Keratinocyte (primary cell): ENCODE data around the gene MAN1A2. TPM values are rescaled to one million over a fixed set of nuclear protein-coding genes. Genes with fewer than 3 reads are reported as not detected.

Source experiments
- DNase-seq: peaks from one replicate; pipeline ENCODE4 v3.0.0-alpha.2; 2011; ENCODE audit warnings: low read depth, missing footprints, low spot score
- FAIRE-seq: peaks from 2 replicates; lab custom pipeline; 2011; peaks lifted over from hg19 to GRCh38; lab: Jason Lieb, UNC
- H2AFZ ChIP-seq: 2 replicates; pipeline ENCODE4 v1.6.0; 2012; ENCODE audit warnings: low read length, control low read depth, inconsistent platforms; ENCODE audit not compliant: control insufficient read depth
- H3K27ac ChIP-seq: 2 replicates; pipeline ENCODE4 v1.5.1; 2011; ENCODE audit warnings: low read length; ENCODE audit not compliant: control insufficient read depth, insufficient read depth
- H3K27me3 ChIP-seq: 3 replicates; pipeline ENCODE4 v1.6.0; 2011; ENCODE audit warnings: low read length; ENCODE audit not compliant: control insufficient read depth, insufficient read depth; ENCODE audit errors: extremely low read depth
- H3K36me3 ChIP-seq, 2 experiments: 2 replicates in 1 of 2; 3 replicates in 1 of 2; pipeline ENCODE4 v1.5.1; 2011; ENCODE audit warnings: low read length in 2 of 2, mild to moderate bottlenecking in 1 of 2; ENCODE audit not compliant: control insufficient read depth in 2 of 2, insufficient read depth in 2 of 2; ENCODE audit errors: extremely low read depth in 1 of 2
- H3K4me1 ChIP-seq: 3 replicates; pipeline ENCODE4 v1.5.1; 2011; ENCODE audit warnings: low read length; ENCODE audit not compliant: control insufficient read depth, insufficient read depth; ENCODE audit errors: extremely low read depth
- H3K4me2 ChIP-seq: 3 replicates; pipeline ENCODE4 v1.6.0; 2011; ENCODE audit warnings: low read depth, low read length; ENCODE audit not compliant: control insufficient read depth, insufficient read depth; ENCODE audit errors: extremely low read depth
- H3K4me3 ChIP-seq, 3 experiments: fragments of 200-600 bp in 1 of 3; sonication (generic) in 1 of 3; 2 replicates in 2 of 3; 3 replicates in 1 of 3; pipeline ENCODE4 v1.5.1; 2011 to 2016; ENCODE audit warnings: low read length in 3 of 3, mild to moderate bottlenecking in 3 of 3, control low read depth in 2 of 3, inconsistent platforms in 1 of 3, low read depth in 1 of 3, mixed read lengths in 1 of 3, mixed run types in 1 of 3, moderate library complexity in 1 of 3; ENCODE audit not compliant: control insufficient read depth in 2 of 3, insufficient read depth in 2 of 3; ENCODE audit errors: extremely low read depth in 1 of 3
- H3K79me2 ChIP-seq: 2 replicates; pipeline ENCODE4 v1.6.0; 2012; ENCODE audit warnings: low read length; ENCODE audit not compliant: control insufficient read depth, insufficient read depth
- H3K9ac ChIP-seq: 3 replicates; pipeline ENCODE4 v1.6.0; 2011; ENCODE audit warnings: low read length; ENCODE audit not compliant: control insufficient read depth, insufficient read depth; ENCODE audit errors: extremely low read depth
- H3K9me1 ChIP-seq: 3 replicates; pipeline ENCODE4 v1.6.0; 2011; ENCODE audit warnings: low read length; ENCODE audit not compliant: control insufficient read depth, insufficient read depth; ENCODE audit errors: extremely low read depth
- H3K9me3 ChIP-seq: 2 replicates; pipeline ENCODE4 v1.5.1; 2012; ENCODE audit warnings: low read depth, low read length; ENCODE audit not compliant: control insufficient read depth
- H4K20me1 ChIP-seq: 3 replicates; pipeline ENCODE4 v1.6.0; 2011; ENCODE audit warnings: low read length; ENCODE audit not compliant: control insufficient read depth, insufficient read depth; ENCODE audit errors: extremely low read depth
- EZH2 ChIP-seq: IDR thresholded peaks from one replicate; pipeline ENCODE4 v1.6.1; 2012; ENCODE audit warnings: inconsistent platforms, mild to moderate bottlenecking, low read length, moderate library complexity
- dilution Hi-C: fragments of 300-500 bp; cut with MboI; formaldehyde crosslinking; loops from one replicate; pipeline ENCODE4 v1.7.0; 2020; ENCODE audit warnings: low sequenced_read_pairs; ENCODE audit not compliant: extremely low pct_ligation_motif_present
- polyA plus RNA-seq, 5 experiments: library from polyadenylated mRNA; depleted of rRNA in 3 of 5; stranded (reverse) in 3 of 5; stranded (forward) in 1 of 5; unstranded in 1 of 5; fragments of >200 nt; gene quantifications; 1 replicate in 1 of 5; 2 replicates in 3 of 5; 3 replicates in 1 of 5; pipeline versions ENCODE4 v1.2.1 to v1.2.3, GENCODE V29; 2011 to 2012; ENCODE audit warnings: missing spikeins in 2 of 5, low read depth in 1 of 5, low replicate concordance in 1 of 5
- TF ChIP-seq, protein P1 (sequence below), 3 experiments: IDR thresholded peaks in 1 of 3; conservative IDR thresholded peaks in 1 of 3; optimal IDR thresholded peaks in 1 of 3; 2 replicates in 2 of 3; 3 replicates in 1 of 3; pipeline versions ENCODE3 to v1.5.1; 2011; ENCODE audit warnings: low read length in 3 of 3, mild to moderate bottlenecking in 3 of 3, moderate library complexity in 2 of 3, control low read depth in 1 of 3, inconsistent platforms in 1 of 3; ENCODE audit not compliant: insufficient read depth in 2 of 3; ENCODE audit errors: extremely low read depth in 1 of 3

The MAN1A2 gene
- polyA plus RNA-seq, 1 donor (not counting 4 experiments of a cell fraction or from before 2014, with no cell fraction given): 19.0 TPM

- H3K9me3 ChIP-seq: no peaks in the 10 kb centered on the region
These were observed 4.3 kb upstream of the MAN1A2 start for GRCh38 chr1:117362986-117363385.

DNA sequence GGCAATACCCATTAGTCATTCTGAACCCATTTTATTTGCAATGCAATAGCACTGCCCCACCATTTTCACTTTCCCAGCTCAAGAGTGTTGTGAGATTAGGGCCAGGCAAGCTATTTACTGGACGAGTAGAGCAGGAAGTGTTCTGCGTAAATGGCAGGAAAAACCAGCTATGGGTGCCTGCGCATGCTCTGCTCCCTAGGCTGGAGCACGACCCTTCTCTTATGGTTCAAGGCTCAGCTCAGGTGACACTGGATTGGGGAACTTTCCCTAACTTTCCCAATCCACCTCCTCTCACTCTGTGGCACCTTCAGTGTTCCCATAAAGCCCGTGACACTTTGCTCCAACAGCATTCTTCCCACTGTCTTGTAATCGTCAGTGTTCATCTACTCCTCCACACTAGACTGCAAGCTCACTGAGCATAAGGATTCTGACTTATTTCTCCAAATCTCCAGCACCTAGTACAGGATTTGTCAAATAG, 3.6 kb upstream of the MAN1A2 start:
- Histone ChIP-seq H3K4me1 (peaks cover 15% of the 10 kb centered on the region), H3K27ac (no peak overlapping the region), H3K4me2 (peak overlapping the region; percentile 61), H3K36me3 (no peaks in the 10 kb centered on the region), H2AFZ (peak overlapping the region; percentile 39), H3K4me3 (peak overlapping the region in 1 of 3 experiments; percentile 12), H3K9me1 (no peaks in the 10 kb centered on the region), H3K9me3 (no peaks in the 10 kb centered on the region), H3K9ac (no peak overlapping the region), H3K79me2 (peaks cover 16% of the 10 kb centered on the region), H4K20me1 (no peaks in the 10 kb centered on the region), H3K27me3 (no peaks in the 10 kb centered on the region)
- no peak for TF ChIP-seq EZH2
- TF ChIP-seq, protein P1, sequence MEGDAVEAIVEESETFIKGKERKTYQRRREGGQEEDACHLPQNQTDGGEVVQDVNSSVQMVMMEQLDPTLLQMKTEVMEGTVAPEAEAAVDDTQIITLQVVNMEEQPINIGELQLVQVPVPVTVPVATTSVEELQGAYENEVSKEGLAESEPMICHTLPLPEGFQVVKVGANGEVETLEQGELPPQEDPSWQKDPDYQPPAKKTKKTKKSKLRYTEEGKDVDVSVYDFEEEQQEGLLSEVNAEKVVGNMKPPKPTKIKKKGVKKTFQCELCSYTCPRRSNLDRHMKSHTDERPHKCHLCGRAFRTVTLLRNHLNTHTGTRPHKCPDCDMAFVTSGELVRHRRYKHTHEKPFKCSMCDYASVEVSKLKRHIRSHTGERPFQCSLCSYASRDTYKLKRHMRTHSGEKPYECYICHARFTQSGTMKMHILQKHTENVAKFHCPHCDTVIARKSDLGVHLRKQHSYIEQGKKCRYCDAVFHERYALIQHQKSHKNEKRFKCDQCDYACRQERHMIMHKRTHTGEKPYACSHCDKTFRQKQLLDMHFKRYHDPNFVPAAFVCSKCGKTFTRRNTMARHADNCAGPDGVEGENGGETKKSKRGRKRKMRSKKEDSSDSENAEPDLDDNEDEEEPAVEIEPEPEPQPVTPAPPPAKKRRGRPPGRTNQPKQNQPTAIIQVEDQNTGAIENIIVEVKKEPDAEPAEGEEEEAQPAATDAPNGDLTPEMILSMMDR (optimal IDR thresholded peaks at IDR 0.05 in 1 of 3, IDR thresholded peaks at IDR 0.05 in 1 of 3, conservative IDR thresholded peaks at IDR 0.05 in 1 of 3; ENCODE audit: extremely low read depth in 1 of 3, insufficient read depth in 2 of 3, low read length in 3 of 3): no peak
- FAIRE-seq (no peak), DNase-seq (no peak)
- dilution Hi-C loops: no loop called here

More at GRCh38 chr1:117362986-117363385, 4.3 kb upstream of the MAN1A2 start:
- no peak for DNase-seq
- Histone ChIP-seq H3K36me3 (no peaks in the 10 kb centered on the region), H2AFZ (no peak overlapping the region), H3K79me2 (peaks cover 10% of the 10 kb centered on the region), H3K27ac (no peak overlapping the region), H3K4me1 (peaks cover 15% of the 10 kb centered on the region), H3K4me2 (no peak overlapping the region), H3K4me3 (no peak overlapping the region), H4K20me1 (no peaks in the 10 kb centered on the region), H3K9me1 (no peaks in the 10 kb centered on the region), H3K9ac (no peak overlapping the region), H3K27me3 (no peaks in the 10 kb centered on the region)
- FAIRE-seq: no peak
- dilution Hi-C loops: no loop called here
- TF ChIP-seq EZH2: no peak
- TF ChIP-seq, protein P1 (optimal IDR thresholded peaks at IDR 0.05 in 1 of 3, IDR thresholded peaks at IDR 0.05 in 1 of 3, conservative IDR thresholded peaks at IDR 0.05 in 1 of 3; ENCODE audit: extremely low read depth in 1 of 3, insufficient read depth in 2 of 3, low read length in 3 of 3): no peak
